Measurements from ENCODE around the gene TMC1. TPM values are rescaled to one million over a fixed set of nuclear protein-coding genes. Genes with fewer than 3 reads are reported as not detected.

The TMC1 gene
- total RNA-seq, 1 donor from 2014 or later = 0.15 TPM

DNA sequence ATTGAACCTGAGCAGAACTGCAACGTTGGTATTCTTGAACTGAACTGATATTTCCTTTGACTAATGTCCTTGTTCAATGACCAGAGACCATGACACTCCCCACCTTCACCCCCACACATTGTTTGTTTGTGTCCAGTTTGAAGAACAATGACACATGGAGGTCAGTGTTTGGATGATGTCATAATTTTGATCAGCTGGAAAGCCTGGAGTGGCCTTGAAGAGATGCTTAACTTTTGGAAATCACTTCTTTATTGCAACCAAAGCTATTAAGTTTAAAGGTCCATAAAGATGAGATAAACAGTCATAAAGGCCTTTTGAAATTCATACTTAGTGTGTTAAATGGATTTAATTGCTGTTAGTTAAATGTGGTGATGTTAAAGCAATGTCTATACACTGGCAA, 92.7 kb downstream of the TMC1 start:
- DNase-seq (ENCODE audit: low read depth) = peak; percentile 33

DNA sequence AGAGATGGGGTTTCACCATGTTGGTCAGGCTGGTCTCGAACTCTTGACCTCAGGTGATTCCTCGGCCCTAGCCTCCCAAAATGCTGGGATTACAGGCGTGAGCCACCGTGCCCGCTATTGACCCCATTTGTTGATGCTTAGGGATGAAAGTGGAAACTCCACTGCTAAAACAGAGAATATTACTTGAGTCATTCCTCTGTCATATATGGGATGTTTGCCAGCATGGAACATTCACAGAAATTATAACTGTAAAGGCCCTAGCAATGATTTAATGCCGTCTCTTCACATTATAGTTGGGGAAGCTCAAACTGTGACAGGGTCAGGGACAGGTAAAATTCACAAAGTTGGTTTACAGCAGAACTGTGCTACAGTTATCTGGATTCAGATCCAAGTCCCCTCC, 94.5 kb downstream of the TMC1 start:
- no peak for DNase-seq (ENCODE audit: low read depth)

DNA sequence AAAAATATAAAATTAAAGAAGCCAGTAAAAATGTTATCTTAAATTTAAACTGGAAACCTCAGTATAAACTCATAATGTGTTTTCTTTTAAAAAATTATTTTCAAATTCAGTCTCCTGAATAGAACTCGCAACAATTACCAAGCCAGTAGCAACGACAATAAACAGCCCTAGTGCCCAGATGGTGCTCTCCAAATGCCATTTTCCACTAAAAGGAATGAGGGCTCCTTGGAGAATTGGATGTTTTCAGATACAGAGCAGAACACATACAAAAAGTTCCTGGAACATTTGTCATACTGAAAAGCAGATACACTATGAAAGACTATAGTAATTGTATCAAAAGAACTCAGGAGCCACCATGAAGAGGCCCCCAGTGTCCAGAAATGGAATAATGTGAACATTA, 97.4 kb downstream of the TMC1 start:
- DNase-seq (ENCODE audit: low read depth) = no peak

GRCh38 chr9:72622186-72622585, 100.8 kb downstream of the TMC1 start:
- no peak for DNase-seq (ENCODE audit: low read depth)

GRCh38 chr9:72623156-72623555, 101.7 kb downstream of the TMC1 start:
- peak; percentile 35 for DNase-seq (ENCODE audit: low read depth)

- DNase-seq (ENCODE audit: low read depth) = no peak
Measured at GRCh38 chr9:72627147-72627546, 105.7 kb downstream of the TMC1 start.

- no peak for DNase-seq (ENCODE audit: low read depth)
Measured at GRCh38 chr9:72627956-72628540, 106.6 kb downstream of the TMC1 start.

GRCh38 chr9:72633966-72634365, 112.6 kb downstream of the TMC1 start:
- no peak for DNase-seq (ENCODE audit: low read depth)

- no peak for DNase-seq (ENCODE audit: low read depth)
Measured at GRCh38 chr9:72635197-72635596, 113.8 kb downstream of the TMC1 start.

DNA sequence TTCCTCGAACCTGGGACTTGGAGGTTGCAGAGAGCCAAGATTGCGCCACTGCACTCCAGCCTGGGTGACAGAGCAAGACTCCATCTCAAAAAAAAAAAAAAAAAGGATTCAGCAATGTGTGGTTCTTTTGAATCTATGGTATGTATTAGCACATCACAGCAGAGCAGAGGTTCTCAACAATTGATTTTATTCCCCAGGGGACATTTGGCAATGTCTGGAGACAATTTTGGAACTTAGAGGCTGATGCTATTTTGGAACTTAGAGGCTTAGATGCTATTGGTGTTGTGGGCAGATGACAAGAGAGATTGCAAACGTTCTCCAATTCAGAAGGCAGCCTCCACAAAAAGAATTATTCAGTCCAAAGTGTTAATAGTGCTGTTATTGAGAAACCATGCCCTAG, 115.2 kb downstream of the TMC1 start:
- DNase-seq (ENCODE audit: low read depth) = no peak

- DNase-seq (ENCODE audit: low read depth) = no peak
Measured at GRCh38 chr9:72643651-72644050, 122.2 kb downstream of the TMC1 start.

GRCh38 chr9:72646061-72646460, 124.7 kb downstream of the TMC1 start:
- DNase-seq (ENCODE audit: low read depth) = no peak

GRCh38 chr9:72648324-72649126, 127.1 kb downstream of the TMC1 start:
- no peak for DNase-seq (ENCODE audit: low read depth)

GRCh38 chr9:72649127-72649442, 127.7 kb downstream of the TMC1 start:
- no peak for DNase-seq (ENCODE audit: low read depth)

DNA sequence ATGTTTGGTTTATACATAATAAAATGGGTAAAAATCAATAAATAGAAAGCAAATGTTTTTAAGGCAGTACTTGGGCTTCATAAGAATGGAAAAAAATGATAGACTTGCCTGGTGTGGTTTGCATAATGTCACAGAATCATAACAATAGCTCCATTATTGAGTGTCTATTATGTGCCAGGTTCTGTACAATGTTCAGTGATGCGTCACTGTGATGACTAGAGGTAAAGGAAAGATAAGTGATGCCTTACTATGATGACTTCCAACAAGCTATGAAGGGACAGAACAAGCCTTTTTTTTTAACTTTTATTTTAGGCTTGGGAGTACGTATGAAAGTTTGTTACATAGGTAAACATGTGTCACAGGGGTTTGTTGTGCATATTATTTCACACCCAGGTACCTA, 128.8 kb downstream of the TMC1 start:
- DNase-seq (ENCODE audit: low read depth) = no peak

GRCh38 chr9:72656021-72656420, 134.6 kb downstream of the TMC1 start:
- no peak for DNase-seq (ENCODE audit: low read depth)

- DNase-seq (ENCODE audit: low read depth) = no peak
Measured at GRCh38 chr9:72657023-72657422, 135.6 kb downstream of the TMC1 start.

- DNase-seq (ENCODE audit: low read depth) = no peak
Measured at GRCh38 chr9:72658703-72659102, 137.3 kb downstream of the TMC1 start.

DNA sequence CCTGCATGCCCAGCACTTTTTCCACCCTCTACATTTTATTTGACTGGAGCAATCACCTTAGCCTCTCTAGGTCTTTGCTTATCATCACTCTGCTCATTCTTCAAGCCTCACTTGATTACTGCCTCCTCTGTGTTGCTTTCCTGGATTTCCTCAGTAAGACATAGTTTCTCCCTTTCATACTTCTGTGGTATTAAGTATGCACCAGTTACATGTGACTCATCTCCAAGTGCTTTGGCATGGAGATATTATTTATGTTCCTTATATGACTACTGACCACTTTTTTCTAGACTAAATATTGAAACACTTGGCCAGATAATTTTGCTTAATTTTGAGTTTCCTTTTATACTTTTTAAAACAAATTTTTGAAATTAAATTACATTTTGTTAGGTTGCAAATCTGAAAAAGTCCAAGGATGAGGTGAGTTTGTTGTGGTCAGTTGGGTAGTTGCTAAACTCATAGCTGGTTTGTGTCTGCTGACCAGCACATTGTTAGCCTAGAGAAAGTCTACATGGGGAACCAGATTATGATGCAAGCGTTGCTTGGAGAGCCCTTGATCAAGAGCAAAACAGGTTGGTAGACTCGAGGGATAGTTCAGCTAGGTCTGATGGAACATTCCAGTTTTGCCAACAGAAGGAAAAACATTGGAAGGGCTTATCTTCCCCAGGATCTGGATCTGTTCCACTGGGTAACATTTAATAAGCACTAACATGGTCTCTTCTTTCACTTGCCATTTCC, 140.2 kb downstream of the TMC1 start:
- DNase-seq (ENCODE audit: low read depth) = peak; percentile 66

GRCh38 chr9:72665421-72665820, 144.0 kb downstream of the TMC1 start:
- peak; percentile 83 for DNase-seq (ENCODE audit: low read depth)

DNA sequence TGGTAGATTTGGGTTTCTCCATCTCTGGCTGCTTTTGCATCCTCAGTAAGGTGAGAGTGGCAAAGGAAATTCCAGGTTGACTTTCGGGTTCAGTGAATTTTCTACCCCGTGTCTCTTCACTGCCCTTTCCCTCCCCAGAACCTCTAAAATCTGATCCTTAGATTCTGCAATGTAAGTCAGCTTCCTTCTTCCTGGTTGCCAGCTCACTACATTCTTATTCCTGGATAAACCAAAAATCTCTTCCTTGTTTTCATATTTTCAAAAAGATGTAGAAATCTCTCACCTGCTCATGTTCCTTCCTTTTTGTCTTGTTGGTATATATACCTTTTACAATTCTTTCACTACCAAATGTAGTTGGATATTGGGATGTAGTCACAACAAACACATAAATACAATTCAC, 145.8 kb downstream of the TMC1 start:
- no peak for DNase-seq (ENCODE audit: low read depth)

DNA sequence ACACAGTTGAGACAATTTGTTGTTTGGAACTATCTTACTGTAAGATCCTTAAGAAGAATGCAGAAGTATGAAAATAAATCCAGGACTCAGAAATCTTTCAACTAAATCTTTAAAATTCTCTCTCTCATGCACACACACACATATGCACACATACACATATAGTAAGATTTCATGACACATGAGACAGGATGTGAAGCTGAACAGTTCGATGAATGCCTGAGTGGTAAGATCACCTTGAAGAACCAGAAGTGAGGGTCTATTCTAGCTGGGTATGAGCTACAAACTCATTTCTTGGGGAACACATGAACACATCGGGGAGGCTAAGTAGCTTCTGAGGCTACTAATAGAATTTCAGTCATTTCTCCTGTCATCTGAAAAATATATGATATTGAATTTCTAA, 153.6 kb downstream of the TMC1 start:
- DNase-seq (ENCODE audit: low read depth) = peak; percentile 9

DNA sequence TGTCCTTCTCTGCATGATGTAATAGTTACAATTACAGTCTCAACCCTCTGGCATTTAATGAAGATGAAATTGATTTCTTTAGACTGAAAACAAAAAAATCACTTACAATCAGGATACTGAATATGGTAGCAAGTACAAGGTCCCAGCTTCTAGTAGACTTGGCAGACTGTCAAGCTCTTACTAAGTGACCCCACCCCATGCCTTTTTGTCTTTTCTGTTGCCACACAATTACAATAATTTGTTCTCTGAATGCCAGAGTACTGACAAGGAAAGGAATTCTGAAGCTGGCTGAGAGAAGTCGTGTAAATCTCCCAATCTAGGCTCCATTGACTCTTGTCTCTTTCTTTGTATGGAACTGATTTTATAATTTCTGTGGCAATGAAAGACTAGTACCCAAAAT, 154.2 kb downstream of the TMC1 start:
- DNase-seq (ENCODE audit: low read depth) = peak; percentile 92
